Myometrial cell (primary cell): ENCODE results near the gene TRIM38. TPM values are rescaled to one million over a fixed set of nuclear protein-coding genes. Genes with fewer than 3 reads are reported as not detected.

Experiments
- total RNA-seq: library from RNA; depleted of rRNA; stranded (reverse); fragments of >200 nt; gene quantifications from 2 replicates; pipeline ENCODE4 v1.2.3, GENCODE V29; 2015

The TRIM38 gene, protein sequence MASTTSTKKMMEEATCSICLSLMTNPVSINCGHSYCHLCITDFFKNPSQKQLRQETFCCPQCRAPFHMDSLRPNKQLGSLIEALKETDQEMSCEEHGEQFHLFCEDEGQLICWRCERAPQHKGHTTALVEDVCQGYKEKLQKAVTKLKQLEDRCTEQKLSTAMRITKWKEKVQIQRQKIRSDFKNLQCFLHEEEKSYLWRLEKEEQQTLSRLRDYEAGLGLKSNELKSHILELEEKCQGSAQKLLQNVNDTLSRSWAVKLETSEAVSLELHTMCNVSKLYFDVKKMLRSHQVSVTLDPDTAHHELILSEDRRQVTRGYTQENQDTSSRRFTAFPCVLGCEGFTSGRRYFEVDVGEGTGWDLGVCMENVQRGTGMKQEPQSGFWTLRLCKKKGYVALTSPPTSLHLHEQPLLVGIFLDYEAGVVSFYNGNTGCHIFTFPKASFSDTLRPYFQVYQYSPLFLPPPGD
- 7.5 and 8.2 TPM in 2 replicates for total RNA-seq

DNA sequence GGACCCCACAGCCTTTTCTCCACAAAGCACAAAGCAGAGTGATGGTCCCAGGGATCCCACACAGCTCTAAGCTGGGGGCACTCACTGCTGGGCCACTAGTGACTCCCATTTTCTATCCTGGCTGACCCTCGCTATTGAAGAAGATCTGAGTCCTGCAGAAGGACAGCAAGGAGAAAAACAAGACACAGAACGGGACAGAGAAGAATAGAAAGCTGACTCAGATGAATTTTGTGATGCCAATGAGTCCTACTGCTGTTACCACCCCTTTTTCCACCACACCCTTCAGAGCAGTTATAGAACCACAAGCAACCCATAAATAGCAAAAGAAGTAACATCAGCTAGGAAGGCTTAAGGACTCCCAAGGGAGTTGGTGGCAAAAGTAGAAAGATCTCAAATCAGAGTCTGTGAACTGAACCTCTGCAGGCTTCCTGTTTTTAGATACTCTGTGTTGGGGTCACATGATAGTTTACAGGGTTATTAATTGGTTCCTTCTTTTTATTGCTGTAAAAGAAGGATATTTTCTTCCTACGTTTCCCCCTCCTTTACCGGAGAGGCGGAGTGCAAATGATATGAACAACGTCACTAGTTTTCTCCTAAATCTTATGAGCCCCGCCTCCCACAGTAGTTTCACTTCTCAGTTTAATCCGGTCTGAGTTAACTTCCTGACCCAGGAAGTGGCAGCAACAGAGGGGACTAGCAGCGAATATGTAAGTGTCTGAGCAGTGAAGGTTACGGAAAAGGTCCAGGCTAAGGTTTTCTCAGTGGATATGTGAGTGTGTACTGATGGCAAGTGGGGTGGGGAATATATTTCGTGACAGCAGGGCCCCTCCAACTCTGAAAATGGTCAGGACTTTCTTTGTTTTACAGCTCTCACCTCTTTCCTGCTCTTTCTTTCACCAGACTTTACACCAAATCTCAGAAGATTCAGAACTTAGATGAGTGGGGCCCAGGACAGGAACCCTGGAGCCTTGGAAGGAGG, at the start of gene TRIM38:
TRIM38 (plus strand) TSS at position 654 of the 979 bp plus-strand sequence. CDS start 3,721 bp downstream, outside the sequence.

DNA sequence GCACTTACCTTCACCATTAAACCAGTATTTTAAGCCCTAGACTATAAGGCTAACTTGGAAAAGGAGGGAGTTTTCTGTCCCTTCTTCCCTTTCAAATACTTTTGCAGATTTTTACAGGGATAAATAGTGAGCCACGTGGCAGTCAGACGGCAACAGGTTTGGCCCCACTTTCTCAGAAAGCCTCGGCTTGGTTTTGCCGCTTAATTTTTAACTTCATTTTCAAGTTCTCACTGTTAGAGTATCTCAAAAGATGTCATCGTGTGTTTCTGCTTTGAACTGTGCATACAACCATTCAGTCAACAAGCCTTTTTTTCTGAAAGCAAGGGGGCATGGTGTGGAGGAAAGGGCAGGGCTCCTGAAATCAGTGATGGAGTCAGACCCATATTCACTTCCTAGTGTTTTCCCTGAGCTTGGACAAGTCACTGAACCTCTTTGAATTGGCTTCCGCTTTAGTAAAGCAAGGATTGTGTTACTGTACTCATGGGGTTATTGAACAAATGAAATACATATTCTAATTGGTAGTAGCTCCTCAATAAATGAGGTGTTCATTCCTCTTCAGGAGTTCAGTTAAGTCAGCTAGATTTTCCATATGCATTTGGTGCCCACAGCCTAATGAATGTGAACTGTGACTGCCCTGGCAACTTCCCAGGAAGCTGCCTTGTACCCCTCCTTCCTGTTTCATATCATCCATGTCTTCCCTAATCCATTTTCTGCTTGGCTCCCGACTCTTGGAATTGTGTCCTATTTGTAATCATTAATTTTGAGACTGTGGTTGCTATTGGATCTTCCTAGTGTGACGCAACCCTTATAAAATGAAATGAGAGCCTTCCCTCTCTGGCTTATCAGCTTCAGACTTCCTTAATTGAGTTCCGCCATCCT, 31.8 kb upstream of the TRIM38 start, which contains the start of gene SLC17A2:
SLC17A2 (minus strand) TSS at position 160 of the 879 bp plus-strand sequence. CDS start 4,895 bp downstream, outside the sequence.

Other genes with a start within 250 kb of the TRIM38 start
- gene SLC17A4, start 208.1 kb upstream of the TRIM38 start, total RNA-seq, result not detected in 2 replicates
- not detected in 2 replicates for gene SLC17A1, start 130.8 kb upstream of the TRIM38 start, total RNA-seq
- gene SLC17A3, start 88.6 kb upstream of the TRIM38 start, total RNA-seq, result not detected in 2 replicates
- not detected in 2 replicates for gene SLC17A2, start 32.1 kb upstream of the TRIM38 start, total RNA-seq
- gene HFE, start 124.6 kb downstream of the TRIM38 start, total RNA-seq, result 16.8 and 31.7 TPM in 2 replicates